Mesangial cell (primary cell): Measurements from ENCODE around the gene GADD45GIP1. TPM values are rescaled to one million over a fixed set of nuclear protein-coding genes. Genes with fewer than 3 reads are reported as not detected.

Experiments used
- total RNA-seq: library from RNA; depleted of rRNA; stranded (reverse); fragments of >200 nt; gene quantifications from 2 replicates; pipeline ENCODE4 v1.2.3, GENCODE V29; 2015

The GADD45GIP1 gene
- total RNA-seq: 45.5 and 82.6 TPM in 2 replicates

DNA sequence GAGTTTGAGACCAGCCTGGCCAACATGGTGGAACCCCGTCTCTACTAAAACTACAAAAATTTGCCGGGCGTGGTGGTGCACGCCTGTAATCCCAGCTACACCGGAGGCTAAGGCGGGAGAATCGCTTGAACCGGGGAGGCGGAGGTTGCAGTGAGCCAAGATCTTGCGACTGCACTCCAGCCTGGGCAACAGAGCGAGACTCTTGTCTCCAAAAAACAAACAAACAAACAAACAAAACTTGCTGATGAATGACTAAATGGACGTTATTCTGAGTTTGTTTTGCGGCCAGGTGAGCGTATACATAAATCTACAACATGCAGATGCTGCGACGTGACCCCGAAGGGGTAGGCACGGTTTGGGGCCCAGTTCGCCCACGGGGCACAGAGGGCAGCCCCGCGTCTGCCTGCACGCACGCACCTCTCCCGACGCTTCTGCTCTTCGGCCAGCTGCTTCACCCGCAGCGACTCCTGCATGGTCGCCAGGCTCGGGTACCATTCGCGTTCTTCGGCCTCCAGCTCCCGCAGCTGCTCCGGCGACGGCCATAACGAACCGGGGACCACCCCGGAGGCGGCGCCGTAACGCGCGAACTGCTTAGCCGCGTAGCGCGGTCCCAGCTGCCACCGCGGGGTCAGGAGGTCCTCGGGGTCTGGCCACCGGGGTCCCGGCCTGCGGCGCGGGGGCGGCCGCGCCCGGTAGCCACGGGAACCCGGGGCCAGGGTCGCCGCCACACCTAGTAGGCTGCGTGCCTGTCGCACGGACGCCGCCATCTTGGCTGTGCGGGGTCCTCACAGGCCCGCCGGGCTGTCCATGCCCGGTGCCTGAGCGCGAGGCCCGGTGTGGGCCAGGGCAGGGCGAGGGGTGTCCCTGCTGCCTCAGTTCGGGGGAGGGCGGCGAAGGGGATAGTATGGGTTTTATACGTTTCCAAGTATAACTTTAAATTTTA, at the start of gene GADD45GIP1:
Gene GADD45GIP1, minus strand, starts transcription at position 778 of the 943 bp plus-strand sequence. Its CDS starts 11 bp downstream, at position 767.

GRCh38 chr19:12994701-12995595, 37.9 kb upstream of the GADD45GIP1 start, which contains the start of gene NFIX:
Gene NFIX, plus strand, starts transcription at chr19:12995475. Its CDS starts 363 bp downstream, at chr19:12995838.

GRCh38 chr19:12969292-12969988, 12.4 kb upstream of the GADD45GIP1 start, which contains the start of gene DAND5:
Gene DAND5, plus strand, starts transcription at chr19:12969576. Its CDS starts 85 bp downstream, at chr19:12969661.

GRCh38 chr19:12945479-12946091, 11.4 kb downstream of the GADD45GIP1 start, which contains the start of gene RAD23A:
Gene RAD23A, plus strand, starts transcription at chr19:12945862. Its CDS starts 87 bp downstream, at chr19:12945949.

DNA sequence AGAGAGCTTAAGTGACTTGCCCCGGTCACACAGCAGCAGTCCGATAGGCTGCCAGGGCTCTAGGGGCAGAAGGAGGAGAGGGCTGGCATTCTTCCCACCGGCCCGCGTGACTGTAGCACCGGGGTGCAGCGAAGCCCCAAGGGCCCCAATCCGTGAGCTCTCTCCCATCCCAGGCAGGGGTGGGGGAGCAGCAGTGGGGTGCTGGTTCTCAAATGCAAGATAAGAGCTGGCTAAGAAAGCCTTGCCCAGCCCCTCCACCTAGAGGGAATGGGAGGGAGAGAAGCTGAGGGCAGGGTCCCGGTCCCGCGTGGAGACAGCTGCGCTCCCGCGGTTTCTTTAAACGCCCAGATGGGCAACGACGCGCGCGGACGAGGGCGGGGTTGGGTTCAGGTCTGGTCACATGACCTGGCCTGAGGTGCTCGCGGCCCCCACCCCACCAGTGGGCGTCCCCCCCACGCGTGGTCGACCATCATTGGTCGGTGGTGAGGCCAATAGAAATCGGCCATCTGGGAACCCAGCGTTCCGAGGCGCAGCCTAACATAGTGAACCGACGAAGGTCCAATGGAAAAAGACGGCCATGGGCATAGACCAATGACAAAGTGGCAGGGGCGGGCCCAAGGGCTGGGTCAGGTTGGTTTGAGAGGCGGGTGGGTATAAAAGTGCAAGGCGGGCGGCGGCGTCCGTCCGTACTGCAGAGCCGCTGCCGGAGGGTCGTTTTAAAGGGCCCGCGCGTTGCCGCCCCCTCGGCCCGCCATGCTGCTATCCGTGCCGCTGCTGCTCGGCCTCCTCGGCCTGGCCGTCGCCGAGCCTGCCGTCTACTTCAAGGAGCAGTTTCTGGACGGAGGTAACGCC, 18.9 kb downstream of the GADD45GIP1 start, which contains the start of gene CALR:
Gene CALR, plus strand, starts transcription at position 683 of the 852 bp plus-strand sequence. Its CDS starts 71 bp downstream, at position 754.

DNA sequence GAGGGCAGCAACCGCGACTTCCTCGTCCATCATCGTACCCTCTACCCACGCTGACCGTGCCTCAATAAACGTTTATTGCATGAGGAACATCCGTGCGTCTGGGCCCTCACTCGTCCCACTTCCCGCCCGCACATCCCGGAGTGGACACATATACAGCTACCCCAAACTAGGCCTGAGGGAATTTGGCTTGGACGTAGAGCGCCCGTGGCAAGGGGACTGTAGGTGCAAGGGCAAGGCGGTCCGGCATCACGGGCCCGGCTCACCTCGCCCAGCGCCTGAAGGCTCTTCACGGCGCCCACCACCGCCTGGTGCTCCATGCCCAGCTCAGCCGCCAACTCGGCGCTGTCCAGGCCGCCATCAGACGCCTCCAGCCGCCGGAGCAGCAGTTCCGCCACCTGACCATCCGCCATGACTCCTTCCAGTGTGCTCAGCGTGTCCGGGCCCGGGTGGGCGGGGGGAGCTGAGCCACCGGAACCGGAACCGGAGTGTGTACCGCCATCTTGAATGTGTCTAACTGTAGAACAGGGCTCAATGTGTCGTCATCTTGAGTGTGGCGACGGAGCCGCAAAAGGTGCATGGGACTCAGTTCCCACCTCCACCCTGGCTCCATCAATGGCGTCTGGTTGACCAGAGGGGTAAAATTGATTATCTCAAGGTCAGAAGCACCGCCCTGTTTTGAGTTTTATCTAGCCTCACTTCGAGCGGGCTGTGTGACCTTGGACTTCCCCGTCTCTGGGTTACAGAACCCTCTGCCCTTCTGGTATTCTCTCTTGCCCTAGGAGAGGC, 23.5 kb downstream of the GADD45GIP1 start, which contains the start of gene FARSA:
Gene FARSA, minus strand, starts transcription at position 425 of the 786 bp plus-strand sequence. Its CDS starts 15 bp downstream, at position 410.

Other genes starting within 250 kb of the GADD45GIP1 start
- gene TNPO2, start 233.3 kb downstream of the GADD45GIP1 start, total RNA-seq: 44.5 and 46.6 TPM in 2 replicates
- gene TRIR, start 222.5 kb downstream of the GADD45GIP1 start, total RNA-seq: 221 and 294 TPM in 2 replicates
- 127 and 130 TPM in 2 replicates for gene GET3, start 219.7 kb downstream of the GADD45GIP1 start, total RNA-seq
- gene BEST2, start 205.4 kb downstream of the GADD45GIP1 start, total RNA-seq: 0.38 TPM in 1 of 2 replicates, not detected in the other
- gene HOOK2, start 181.7 kb downstream of the GADD45GIP1 start, total RNA-seq: 7.3 and 13.2 TPM in 2 replicates
- gene JUNB, start 165.7 kb downstream of the GADD45GIP1 start, total RNA-seq: 176 and 209 TPM in 2 replicates
- 394 and 417 TPM in 2 replicates for gene PRDX2, start 155.4 kb downstream of the GADD45GIP1 start, total RNA-seq
- 0.76 TPM in 1 of 2 replicates, not detected in the other for gene THSD8, start 155.2 kb downstream of the GADD45GIP1 start, total RNA-seq
- gene RNASEH2A, start 150.6 kb downstream of the GADD45GIP1 start, total RNA-seq: 12.3 and 59.2 TPM in 2 replicates
- gene RTBDN, start 122.6 kb downstream of the GADD45GIP1 start, total RNA-seq: not detected in 2 replicates
- gene MAST1, start 118.7 kb downstream of the GADD45GIP1 start, total RNA-seq: 0.49 and 1.0 TPM in 2 replicates
- gene DNASE2, start 75.8 kb downstream of the GADD45GIP1 start, total RNA-seq: 23.1 and 54.4 TPM in 2 replicates
- gene KLF1, start 70.0 kb downstream of the GADD45GIP1 start, total RNA-seq: not detected in 2 replicates
- 32.6 and 60.9 TPM in 2 replicates for gene GCDH, start 66.1 kb downstream of the GADD45GIP1 start, total RNA-seq
- gene SYCE2, start 37.9 kb downstream of the GADD45GIP1 start, total RNA-seq: 0.25 and 0.33 TPM in 2 replicates
- gene FARSA, start 23.5 kb downstream of the GADD45GIP1 start, total RNA-seq: 61.7 and 98.1 TPM in 2 replicates
- gene CALR, start 18.6 kb downstream of the GADD45GIP1 start, total RNA-seq: 525 and 1,118 TPM in 2 replicates
- gene RAD23A, start 11.4 kb downstream of the GADD45GIP1 start, total RNA-seq: 104 and 117 TPM in 2 replicates
- 0.16 TPM in 1 of 2 replicates, not detected in the other for gene DAND5, start 12.4 kb upstream of the GADD45GIP1 start, total RNA-seq
- gene NFIX, start 38.3 kb upstream of the GADD45GIP1 start, total RNA-seq: 6.7 and 16.2 TPM in 2 replicates
- gene LYL1, start 145.6 kb upstream of the GADD45GIP1 start, total RNA-seq: 2.9 and 6.4 TPM in 2 replicates
- 42.7 and 48.6 TPM in 2 replicates for gene TRMT1, start 159.5 kb upstream of the GADD45GIP1 start, total RNA-seq
- gene NACC1, start 161.0 kb upstream of the GADD45GIP1 start, total RNA-seq: 107 and 120 TPM in 2 replicates
- 79.7 and 95.2 TPM in 2 replicates for gene STX10, start 193.2 kb upstream of the GADD45GIP1 start, total RNA-seq
- 75.2 and 81.3 TPM in 2 replicates for gene IER2, start 193.2 kb upstream of the GADD45GIP1 start, total RNA-seq